ENCODE data around the gene IFI27L1.
"Not testable (repeated sequence)": the region's sequence is repeated elsewhere in the genome, so short reads cannot be mapped to it uniquely, and the experiment has no call there.

The IFI27L1 gene

GRCh38 chr14:94062344-94062940 lies 18.7 kb upstream of the IFI27L1 start:
- no peak for DNase-seq (ENCODE audit: low read depth)
- no peak for TF ChIP-seq CTCF (IDR thresholded peaks at IDR 0.05; ENCODE audit: control insufficient read depth, extremely low read depth, insufficient read depth)
- no peak overlapping the region for H3K4me3 ChIP-seq (ENCODE audit: low read depth, low read length)

GRCh38 chr14:94066089-94066676 lies 14.9 kb upstream of the IFI27L1 start:
- DNase-seq (ENCODE audit: low read depth) = no peak
- no peak for TF ChIP-seq CTCF (IDR thresholded peaks at IDR 0.05; ENCODE audit: control insufficient read depth, extremely low read depth, insufficient read depth)
- H3K4me3 ChIP-seq (ENCODE audit: low read depth, low read length) = no peak overlapping the region

GRCh38 chr14:94072076-94072475 lies 9.0 kb upstream of the IFI27L1 start:
- H3K4me3 ChIP-seq (ENCODE audit: low read depth, low read length); DNase-seq (ENCODE audit: low read depth): not testable (repeated sequence)

- DNase-seq (ENCODE audit: low read depth) = no peak
- no peak overlapping the region for H3K4me3 ChIP-seq (ENCODE audit: low read depth, low read length)
- no peak for TF ChIP-seq CTCF (IDR thresholded peaks at IDR 0.05; ENCODE audit: control insufficient read depth, extremely low read depth, insufficient read depth)
Observed at GRCh38 chr14:94074534-94074933, 6.6 kb upstream of the IFI27L1 start.

- TF ChIP-seq CTCF (IDR thresholded peaks at IDR 0.05; ENCODE audit: control insufficient read depth, extremely low read depth, insufficient read depth) = no peak
- no peak overlapping the region for H3K4me3 ChIP-seq (ENCODE audit: low read depth, low read length)
- no peak for DNase-seq (ENCODE audit: low read depth)
Observed at GRCh38 chr14:94075008-94075407, 6.1 kb upstream of the IFI27L1 start.

GRCh38 chr14:94077111-94077821 lies 3.8 kb upstream of the IFI27L1 start:
- no peak for DNase-seq (ENCODE audit: low read depth)
- no peak overlapping the region for H3K4me3 ChIP-seq (ENCODE audit: low read depth, low read length)
- TF ChIP-seq CTCF (IDR thresholded peaks at IDR 0.05; ENCODE audit: control insufficient read depth, extremely low read depth, insufficient read depth) = no peak

GRCh38 chr14:94077823-94078222 lies 3.3 kb upstream of the IFI27L1 start:
- no peak overlapping the region for H3K4me3 ChIP-seq (ENCODE audit: low read depth, low read length)

More at GRCh38 chr14:94077823-94078222, 3.3 kb upstream of the IFI27L1 start:
- no peak for DNase-seq (ENCODE audit: low read depth)
- no peak for TF ChIP-seq CTCF (IDR thresholded peaks at IDR 0.05; ENCODE audit: control insufficient read depth, extremely low read depth, insufficient read depth)

All from LNCaP clone FGC (cell line).